ENCODE data around the gene ELP2.

- TF ChIP-seq EZH2 (IDR thresholded peaks at IDR 0.05; ENCODE audit: borderline replicate concordance, low read depth, low read length, severe bottlenecking) = no peak
- no peak for TF ChIP-seq MAX (IDR thresholded peaks at IDR 0.05; ENCODE audit: insufficient read depth, insufficient read length)
- no peak for TF ChIP-seq JUN (IDR thresholded peaks at IDR 0.05; ENCODE audit: borderline replicate concordance, insufficient read depth, insufficient read length, low read depth)
- TF ChIP-seq FOS (IDR thresholded peaks at IDR 0.05; ENCODE audit: borderline replicate concordance, insufficient read depth, low read length) = no peak
Observed at GRCh38 chr18:36191286-36191685, 61.6 kb downstream of the ELP2 start.
